NCI-H748 (cell line): Measurements from ENCODE around the gene KRTAP10-4.

ENCODE experiments used
- DNase-seq: peaks from one replicate; lab custom pipeline; 2025; ENCODE audit not compliant: unreplicated experiment; lab: John Stamatoyannopoulos, UW

Gene KRTAP10-4

DNA sequence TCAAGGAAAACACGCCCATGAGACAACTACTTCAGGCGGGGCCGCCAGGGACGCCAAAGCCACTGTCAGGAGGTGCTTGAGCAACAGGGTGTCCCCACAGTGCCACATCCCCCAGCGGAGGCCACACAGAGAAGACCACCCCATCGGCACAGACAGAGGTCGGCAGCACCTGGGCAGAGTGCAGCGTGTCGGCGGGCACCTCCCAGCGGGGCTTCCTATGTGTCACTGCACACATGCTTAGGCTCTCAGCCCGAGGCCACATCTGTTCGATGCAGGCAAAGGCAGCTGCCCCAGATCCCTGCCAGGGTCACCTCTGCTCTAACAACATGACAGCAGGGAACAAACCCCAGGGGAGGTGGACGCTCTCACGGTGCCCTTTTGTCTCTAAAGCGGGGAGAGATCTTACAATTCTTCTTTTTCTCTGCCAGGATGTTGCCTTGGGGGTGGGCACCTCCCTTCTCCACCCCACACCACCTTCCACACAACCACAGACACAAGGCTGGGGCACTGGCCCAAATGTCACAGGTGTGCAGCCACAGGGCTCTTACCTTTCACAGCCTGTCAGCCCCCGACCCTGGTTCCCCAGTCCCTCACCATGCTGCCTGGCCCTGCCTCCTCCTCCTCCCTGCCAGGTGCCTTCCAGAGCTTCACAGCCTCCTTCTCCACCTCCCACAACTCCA lies 42.5 kb downstream of the KRTAP10-4 start:
- DNase-seq, result no peak

DNA sequence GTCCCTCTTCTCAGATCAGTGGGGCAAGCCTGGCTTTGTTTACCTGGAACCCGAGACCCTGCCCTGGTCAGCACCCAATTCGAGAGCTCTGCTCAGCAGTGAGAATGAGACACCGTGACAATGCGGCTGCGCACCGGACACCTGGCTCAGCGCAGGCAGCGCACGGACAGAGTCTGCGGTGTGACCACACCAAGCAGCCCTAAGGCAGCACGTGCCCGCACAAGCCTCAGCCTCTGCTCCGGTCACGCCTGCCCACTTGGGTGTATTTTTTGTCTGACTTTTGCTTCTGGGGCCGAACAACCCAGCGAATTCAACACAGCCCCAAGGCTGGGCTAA lies 43.0 kb downstream of the KRTAP10-4 start:
- no peak for DNase-seq

DNA sequence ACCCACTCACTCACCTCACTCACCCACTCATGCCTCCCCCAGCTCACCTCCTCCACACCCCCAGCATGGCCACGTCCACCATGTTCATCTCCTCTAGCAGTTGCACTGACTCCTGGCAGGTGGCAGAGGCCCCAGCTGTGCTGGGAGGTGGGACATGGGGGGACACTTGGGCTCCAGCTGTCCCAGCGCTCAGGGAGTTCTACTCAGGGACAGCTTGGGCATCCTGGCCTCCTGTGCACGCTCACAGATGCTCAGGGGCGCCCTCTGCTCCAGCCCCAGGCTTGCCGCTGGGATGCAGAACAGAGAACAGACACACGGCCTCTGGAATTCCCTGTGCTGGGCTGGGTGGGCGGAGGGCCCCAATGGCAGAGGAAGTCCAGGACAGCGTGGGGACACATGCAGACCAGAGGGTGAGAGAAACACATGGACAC lies 43.6 kb downstream of the KRTAP10-4 start:
- DNase-seq, result no peak

DNA sequence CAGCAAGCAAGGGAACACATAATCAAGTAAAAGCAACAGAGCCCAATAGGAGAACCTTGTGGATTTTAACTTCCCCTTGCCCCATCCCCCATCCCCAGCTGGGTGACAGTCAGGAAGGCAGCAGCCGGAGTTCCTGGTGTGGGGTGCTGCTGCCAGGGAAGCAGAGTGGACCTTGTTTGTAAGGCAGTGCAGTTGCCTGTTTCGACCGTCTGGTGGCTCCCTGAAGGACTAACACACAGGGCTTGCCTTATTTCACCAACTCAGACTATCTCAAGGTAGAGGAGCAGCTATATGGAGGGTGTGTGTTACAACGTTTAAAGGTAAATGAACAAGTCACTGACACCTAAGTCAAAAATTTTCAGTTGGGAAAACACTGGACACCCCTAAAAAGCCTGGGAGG lies 45.0 kb downstream of the KRTAP10-4 start:
- no peak for DNase-seq

DNA sequence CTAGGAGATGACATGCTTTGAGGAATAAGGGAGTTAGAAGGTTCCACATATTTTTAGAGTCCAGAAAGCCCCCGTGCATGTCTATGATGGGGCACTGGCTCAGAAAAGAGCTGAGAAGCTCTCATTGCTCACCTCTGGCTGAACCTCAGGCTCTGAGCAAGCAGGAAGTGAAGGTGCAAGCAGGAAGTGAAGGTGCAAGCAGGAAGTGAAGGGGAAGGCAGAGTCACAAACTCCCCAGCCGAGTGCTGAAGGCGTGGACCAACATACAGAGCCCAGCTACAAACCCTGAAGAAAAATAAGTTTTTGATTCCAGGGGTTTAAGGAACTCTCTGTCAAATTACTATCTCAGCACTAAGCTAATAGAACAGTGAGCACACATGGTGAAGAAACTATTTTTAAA lies 45.4 kb downstream of the KRTAP10-4 start:
- DNase-seq, result no peak

DNA sequence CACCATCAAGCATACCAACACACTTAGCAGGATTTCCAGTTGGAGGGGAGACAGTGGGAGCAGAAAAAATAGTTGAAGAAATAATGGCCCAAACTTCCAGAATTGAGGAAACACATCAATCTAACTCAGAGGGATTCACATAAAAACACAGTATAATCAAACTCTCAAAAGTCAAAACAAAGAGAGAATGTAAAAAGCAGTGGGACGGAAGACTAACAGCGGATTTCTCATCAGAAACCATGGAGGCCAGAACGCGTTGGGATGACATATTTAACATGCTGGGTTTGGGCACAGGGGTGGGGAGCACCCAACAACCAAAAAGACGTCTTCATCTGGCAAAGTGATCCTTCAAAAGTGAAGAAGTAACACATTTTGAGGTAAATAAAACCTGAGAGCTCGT lies 46.4 kb downstream of the KRTAP10-4 start:
- no peak for DNase-seq

DNA sequence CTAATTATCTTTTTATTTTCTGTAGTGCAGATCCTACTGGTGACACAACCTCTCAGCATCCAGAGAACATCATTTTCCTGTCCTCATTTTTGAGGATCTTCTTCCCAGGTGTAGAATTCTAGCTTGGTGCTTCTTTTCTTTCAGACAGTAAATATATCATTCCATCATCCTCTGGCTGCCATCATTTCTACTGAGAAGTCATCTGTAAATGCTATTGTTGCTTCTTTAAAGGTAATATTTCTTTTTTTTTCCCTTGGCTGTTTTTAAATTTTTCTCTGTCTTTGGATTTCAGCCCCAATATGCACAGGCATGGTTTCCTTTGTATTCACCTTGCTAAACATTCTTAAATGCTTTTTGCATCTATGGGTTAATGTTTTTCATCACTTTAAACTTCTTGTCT lies 50.0 kb downstream of the KRTAP10-4 start:
- DNase-seq, result no peak
